GM21619 (cell line): ENCODE data around the gene SRBD1.

Source experiments
- ATAC-seq: cut with Tn5 transposase; IDR thresholded peaks from one replicate; pipeline ENCODE4 v1.9.1; 2021; ENCODE audit not compliant: unreplicated experiment

SRBD1 gene

DNA sequence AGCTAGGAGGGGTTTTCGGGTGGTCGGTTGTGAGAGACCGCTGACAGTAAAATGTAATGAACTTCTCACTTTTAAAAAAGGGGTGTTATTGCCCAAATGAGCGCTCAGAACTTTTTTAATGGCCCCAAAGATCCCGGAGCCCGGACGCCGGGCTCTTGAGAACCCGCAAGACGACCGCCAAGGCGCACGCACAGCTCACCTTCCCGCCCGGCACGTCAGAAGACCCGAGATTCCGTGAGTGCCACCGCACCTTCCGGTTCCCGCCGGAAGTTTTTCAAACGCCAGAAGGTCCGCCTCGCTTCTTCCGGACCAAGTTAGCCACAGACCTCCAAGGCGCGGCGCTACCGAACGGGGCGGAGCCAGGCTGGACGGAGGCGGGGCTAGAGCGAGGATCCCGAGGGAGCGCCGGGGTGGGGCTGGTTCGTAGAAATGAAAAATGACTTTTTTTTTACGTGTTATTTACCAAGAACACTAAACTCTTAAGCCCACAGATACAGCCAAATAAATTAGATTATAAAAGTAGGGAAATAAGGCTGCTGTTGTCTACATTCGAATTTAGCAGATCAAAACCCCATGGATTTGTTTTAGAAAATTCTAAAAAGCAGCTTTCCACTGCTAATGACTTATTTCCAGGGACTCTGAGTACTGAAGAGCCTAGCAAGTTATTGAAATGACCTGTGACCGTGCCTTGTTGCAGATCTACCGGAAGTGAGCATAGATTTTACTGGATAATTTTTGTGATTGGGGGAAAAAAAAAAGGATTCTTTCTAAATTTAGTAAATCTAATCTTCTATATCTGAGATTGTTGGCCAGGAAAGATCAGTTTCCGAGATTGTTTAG is at the start of gene SRBD1:
Gene SRBD1 (minus strand): TSS at position 248 of the 840 bp plus-strand sequence. CDS start 5,826 bp downstream, outside the sequence.
- ATAC-seq: peak; percentile 93

GRCh38 chr2:45654250-45654649 is 43.2 kb upstream of the SRBD1 start:
- no peak for ATAC-seq

GRCh38 chr2:45653122-45653913 is 42.3 kb upstream of the SRBD1 start:
- no peak for ATAC-seq

DNA sequence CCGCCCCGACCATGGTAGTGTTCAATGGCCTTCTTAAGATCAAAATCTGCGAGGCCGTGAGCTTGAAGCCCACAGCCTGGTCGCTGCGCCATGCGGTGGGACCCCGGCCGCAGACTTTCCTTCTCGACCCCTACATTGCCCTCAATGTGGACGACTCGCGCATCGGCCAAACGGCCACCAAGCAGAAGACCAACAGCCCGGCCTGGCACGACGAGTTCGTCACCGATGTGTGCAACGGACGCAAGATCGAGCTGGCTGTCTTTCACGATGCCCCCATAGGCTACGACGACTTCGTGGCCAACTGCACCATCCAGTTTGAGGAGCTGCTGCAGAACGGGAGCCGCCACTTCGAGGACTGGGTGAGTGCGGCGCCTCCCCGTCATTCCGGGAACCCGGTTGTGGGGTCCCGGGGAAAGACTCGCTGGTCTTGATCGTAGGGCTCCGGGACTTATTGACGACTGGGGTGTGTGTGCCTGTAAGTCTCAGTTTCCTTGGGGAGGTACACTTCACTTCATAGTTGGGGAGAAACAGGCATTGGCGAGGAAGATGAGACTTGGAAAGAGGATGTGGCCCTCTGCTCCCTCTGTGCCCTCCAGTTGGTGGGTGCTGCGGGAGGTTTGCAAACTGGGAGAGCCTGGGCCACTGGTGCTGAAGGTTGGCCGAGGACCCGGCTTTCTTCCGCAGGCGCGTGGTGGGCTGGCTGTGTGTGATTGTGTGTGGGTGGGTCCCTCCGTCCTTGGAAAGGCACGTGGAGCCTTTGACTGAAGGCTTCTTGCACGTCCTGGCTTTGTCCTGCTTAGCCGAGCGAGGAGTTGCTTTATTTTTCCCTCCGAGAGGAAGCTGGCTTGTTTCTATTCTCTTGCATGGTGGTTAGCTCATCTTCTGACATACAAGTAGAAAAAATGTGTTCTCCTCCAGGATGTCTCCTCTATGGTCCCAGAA is 41.3 kb upstream of the SRBD1 start:
- no peak for ATAC-seq

GRCh38 chr2:45651415-45652089 is 40.5 kb upstream of the SRBD1 start, which contains the start of gene PRKCE:
PRKCE (plus strand) TSS chr2:45651675.
- peak; percentile 17 for ATAC-seq

DNA sequence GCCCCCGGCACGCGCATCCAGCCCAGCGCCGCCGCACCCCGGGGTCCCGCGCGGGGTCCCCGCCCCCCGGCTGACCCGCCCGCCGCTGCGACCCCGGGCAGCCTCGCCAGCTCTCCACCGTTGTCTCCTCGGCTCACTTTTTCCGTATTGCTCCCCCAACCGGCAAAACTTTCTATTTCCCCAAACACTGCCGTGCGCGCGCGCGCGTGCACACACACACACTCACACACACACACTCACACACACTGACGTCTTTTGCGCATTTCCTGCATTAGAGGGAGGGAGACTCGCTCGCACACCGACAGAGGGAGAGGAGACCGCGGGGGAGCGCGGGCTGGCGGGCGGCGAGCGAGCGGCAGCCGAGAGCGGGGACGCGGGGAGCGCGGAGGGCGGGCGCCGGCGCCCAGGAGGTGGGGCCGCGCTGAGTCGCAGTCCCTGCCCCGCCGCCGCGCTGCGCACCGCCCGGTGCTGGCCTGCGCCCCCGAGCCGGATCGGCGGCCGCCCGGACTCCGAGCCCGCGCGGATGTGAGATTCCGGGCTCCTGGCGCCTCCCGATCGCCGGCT is 39.9 kb upstream of the SRBD1 start:
- ATAC-seq: peak; percentile 70

GRCh38 chr2:45649858-45650811 is 39.1 kb upstream of the SRBD1 start:
- ATAC-seq: peak; percentile 32

DNA sequence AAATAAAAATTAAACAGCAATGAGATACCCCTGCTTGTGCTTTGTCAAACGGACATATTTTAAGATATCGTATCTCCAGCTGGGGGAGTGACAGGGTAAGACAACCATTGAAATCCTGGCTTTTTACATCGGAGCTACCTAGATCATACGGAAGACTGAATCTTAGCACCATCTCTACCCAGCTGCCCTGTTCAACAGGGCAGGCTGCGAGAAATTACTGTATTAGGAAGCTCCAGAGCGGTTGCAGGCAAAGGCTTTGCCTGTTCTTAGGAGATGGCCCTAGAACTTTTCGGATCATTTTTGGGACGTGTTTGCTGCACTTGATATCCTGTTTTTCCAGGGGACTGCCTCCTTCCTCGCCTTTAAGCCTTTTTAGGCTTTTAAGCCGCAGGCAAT is 38.4 kb upstream of the SRBD1 start:
- no peak for ATAC-seq

DNA sequence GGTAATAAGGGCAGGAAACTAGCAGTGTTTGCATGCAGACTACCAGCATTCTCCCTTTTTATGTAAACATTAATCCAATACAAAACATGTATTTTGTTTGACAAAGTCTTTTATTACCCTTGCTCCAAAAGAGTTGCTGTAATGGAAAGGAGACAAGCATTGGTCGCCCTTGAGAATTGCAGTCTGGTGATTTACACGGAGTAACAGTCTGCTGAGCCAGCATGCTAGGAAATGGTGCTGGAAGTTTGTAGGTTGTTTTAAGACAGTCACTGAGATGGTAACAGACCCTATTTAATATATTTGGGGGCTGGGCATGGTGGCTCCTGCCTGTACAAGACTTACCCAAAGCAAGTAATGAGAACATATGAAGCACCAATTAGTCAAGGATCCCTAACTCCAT is 37.6 kb upstream of the SRBD1 start:
- no peak for ATAC-seq

DNA sequence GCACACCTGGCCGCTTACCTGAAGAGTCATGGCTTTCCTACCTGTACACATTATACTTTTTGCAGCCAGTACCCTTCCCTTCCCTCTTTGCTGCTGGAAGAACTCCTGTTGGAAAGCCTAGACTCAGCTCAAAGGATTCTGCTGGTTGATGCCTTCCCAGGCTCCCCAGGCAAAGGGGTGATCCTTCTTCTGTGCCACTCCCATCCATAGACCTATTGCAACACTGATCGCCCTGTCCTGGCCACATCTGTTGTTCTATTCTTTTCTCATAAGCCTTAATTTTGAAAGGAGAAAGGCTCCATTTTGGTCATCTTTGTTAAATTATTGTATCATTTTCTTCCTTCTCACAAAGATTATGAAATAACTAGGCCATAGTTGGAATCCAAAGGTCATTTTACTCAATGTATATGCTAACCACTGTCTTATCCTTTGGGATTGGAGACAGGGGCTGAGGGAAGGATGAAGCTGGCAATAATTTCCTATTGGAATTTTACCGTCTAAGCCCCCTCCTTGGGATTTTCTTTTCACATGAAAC is 37.0 kb upstream of the SRBD1 start:
- ATAC-seq: no peak

DNA sequence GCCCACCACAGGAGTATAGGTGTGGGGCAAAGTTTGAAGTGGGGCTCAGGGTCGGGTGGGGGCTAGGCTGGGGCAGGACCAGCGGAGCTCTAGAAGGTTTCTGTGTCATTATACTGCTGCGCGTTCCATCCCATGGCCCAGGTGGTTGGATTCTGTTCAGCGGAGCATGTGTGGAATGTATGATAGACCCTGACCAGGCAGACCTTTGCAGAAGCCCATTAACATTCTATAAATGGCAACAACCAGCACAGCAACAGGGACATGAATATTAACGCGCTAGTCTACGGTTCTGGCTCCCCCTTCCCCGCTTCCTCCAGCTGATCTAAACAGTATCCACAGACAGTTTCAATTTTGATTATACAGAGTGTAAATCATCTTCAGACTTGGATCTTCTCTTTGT is 36.3 kb upstream of the SRBD1 start:
- no peak for ATAC-seq

DNA sequence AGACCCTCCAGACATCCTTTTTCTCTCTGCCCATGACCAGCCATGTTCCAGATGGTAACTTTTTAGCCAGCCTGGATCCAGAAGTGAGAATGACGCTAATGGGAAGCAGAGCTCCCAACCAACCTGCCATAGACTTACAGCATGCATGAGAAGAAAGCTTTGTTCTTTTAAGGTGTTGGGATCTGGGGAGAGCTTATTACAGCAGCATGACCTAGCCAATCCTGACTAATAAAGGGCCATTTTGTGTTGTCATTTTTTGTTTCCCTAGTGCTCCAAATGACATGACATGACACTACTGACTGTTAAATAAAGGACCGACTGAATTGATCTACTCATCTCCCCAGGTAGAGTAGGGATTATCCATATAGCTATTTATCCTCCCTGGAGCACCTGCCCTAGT is 35.2 kb upstream of the SRBD1 start:
- ATAC-seq: no peak

- peak; percentile 75 for ATAC-seq
These were observed 32.8 kb upstream of the SRBD1 start for GRCh38 chr2:45643543-45644542.

DNA sequence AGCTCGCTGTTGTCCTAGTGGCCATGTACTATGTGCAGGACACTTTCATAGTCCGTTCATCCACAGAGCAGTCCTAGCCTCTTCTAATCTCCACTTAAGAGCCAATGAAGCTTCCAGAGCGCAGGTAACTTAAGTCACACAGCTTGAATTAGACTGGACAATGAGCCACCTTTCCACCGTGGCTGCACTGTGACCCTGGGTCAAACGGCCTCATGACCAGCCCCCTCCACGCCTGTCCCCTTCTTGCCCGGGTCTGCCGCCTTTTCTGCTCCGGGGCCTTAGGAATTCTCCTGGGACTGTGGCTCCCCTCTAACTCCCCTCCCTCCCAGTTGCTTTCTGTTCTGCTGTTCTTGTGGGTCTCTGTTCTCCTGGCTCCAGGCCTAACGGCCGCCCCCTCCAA is 32.0 kb upstream of the SRBD1 start:
- no peak for ATAC-seq

- no peak for ATAC-seq
These were observed 29.5 kb upstream of the SRBD1 start for GRCh38 chr2:45640576-45640975.

GRCh38 chr2:45637440-45637839 is 26.4 kb upstream of the SRBD1 start:
- peak; percentile 83 for ATAC-seq

- no peak for ATAC-seq
These were observed 24.9 kb upstream of the SRBD1 start for GRCh38 chr2:45636008-45636407.
